Measurements from ENCODE around the gene CHMP3. TPM values are rescaled to one million over a fixed set of nuclear protein-coding genes. Genes with fewer than 3 reads are reported as not detected.
"Not testable (repeated sequence)": the region's sequence is repeated elsewhere in the genome, so short reads cannot be mapped to it uniquely, and the experiment has no call there.

The CHMP3 gene
- total and polyA plus RNA-seq, 8 donors: 25.7 to 87.6 (median 70.9) TPM

GRCh38 chr2:86500325-86501083 is 62.7 kb downstream of the CHMP3 start:
- intact Hi-C loops (cut with DNase I): no loop called here
- ATAC-seq (no peak), FAIRE-seq (no peak), DNase-seq (no peak)
- no peaks in the 10 kb centered on the region for H3K9me3 ChIP-seq
- no peaks in the 10 kb centered on the region for H3K4me1 ChIP-seq
- 98 to 100% methylated on average over 2 of the region's 2 CpGs for WGBS, 2 donors
- no peak overlapping the region for H3K4me3 ChIP-seq
- peaks cover 6 to 47% (median 12%) of the 10 kb centered on the region in 3 donors for H3K36me3 ChIP-seq
- no peak for TF ChIP-seq CTCF (IDR thresholded peaks at IDR 0.05)
- no peaks in the 10 kb centered on the region for H3K27me3 ChIP-seq
- H3K27ac ChIP-seq: no peak overlapping the region

GRCh38 chr2:86499326-86499725 is 63.9 kb downstream of the CHMP3 start:
- ATAC-seq (peak in 1 of 4 donors; percentile 16), FAIRE-seq (no peak)
- peaks cover 6 to 38% (median 12%) of the 10 kb centered on the region in 3 donors for H3K36me3 ChIP-seq

DNA sequence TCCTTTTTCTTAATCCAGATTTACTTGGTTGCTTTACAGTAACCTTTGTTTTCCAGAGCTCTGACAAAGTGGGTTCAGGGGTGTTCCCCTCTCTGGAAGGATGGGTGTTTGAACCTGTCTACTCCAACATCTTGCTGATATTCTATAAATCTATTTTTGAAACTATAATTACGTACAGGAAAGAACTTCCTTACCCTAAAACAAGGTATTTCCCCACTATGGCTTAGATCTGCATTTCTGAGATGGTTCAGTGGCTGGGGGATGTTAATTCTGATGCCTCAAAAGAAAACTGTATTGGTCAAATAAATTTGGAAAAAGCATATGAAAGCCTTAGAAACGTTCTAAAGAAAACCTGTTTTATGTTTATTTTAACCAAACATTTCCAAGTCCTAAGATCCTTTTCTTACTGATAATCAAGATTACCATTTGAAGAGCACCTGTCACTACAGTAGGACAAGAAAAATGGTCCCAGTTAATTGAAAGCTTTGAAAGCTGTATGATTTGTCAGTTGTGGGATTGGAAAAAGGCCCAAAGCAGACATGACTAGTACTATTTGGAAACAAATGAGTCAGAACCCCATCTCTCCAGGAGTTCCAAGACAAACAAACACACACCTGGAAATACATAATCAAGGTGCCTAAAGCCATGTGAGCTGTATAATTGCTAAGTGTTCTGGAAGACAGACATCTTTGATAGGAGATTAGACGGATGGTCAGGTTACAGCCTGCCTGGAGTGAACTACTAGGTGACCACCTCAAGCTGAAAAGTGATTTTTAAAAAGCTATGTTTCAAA is 64.6 kb downstream of the CHMP3 start:
- no peaks in the 10 kb centered on the region for H3K4me1 ChIP-seq
- no peaks in the 10 kb centered on the region for H3K9me3 ChIP-seq
- peaks cover 6 to 38% (median 12%) of the 10 kb centered on the region in 3 donors for H3K36me3 ChIP-seq
- H3K4me3 ChIP-seq: no peak overlapping the region
- peak in 3 of 4 donors; percentile 30 to 75 (median 40) for ATAC-seq
- FAIRE-seq: no peak
- no peak for TF ChIP-seq CTCF (IDR thresholded peaks at IDR 0.05)
- no peaks in the 10 kb centered on the region for H3K27me3 ChIP-seq
- 77% methylated on average over 3 of the region's 3 CpGs for WGBS, 2 donors
- no peak for DNase-seq
- intact Hi-C loops (cut with DNase I): no loop called here
- H3K27ac ChIP-seq: no peak overlapping the region

More at GRCh38 chr2:86499326-86499725, 63.9 kb downstream of the CHMP3 start:
- no peak for TF ChIP-seq CTCF (IDR thresholded peaks at IDR 0.05)
- WGBS, 2 donors: 97 to 100% methylated on average over 6 of the region's 6 CpGs
- Histone ChIP-seq H3K4me3 (no peak overlapping the region), H3K27me3 (no peaks in the 10 kb centered on the region), H3K4me1 (no peaks in the 10 kb centered on the region), H3K27ac (no peak overlapping the region), H3K9me3 (no peaks in the 10 kb centered on the region)
- intact Hi-C loops (cut with DNase I): no loop called here
- no peak for DNase-seq

DNA sequence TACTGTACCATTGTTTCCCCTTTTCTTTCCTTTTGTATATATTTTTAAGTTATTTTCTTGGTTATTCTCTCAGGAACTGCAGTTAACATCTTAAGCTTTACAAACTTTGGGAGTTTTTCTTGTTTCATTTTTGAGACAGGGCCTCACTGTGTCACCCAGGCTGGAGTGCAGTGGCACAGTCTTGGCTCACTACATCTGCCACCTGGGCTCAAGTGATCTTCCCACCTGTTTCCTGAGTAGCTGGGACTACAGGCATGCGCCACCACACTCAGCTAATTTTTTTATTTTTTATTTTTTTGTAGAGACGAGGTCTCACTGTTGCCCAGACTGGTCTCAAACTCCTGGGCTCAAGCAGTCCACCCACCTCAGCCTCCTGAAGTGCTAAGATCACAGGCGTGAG is 66.9 kb downstream of the CHMP3 start:
- WGBS, 2 donors: 90 to 95% methylated on average over 3 of the region's 3 CpGs
- intact Hi-C loops (cut with DNase I); FAIRE-seq; H3K27me3 ChIP-seq; ATAC-seq; H3K27ac ChIP-seq; H3K4me3 ChIP-seq; DNase-seq; H3K9me3 ChIP-seq: not testable (repeated sequence)
- Histone ChIP-seq H3K36me3 (peaks cover 6 to 46% (median 16%) of the 10 kb centered on the region in 3 donors), H3K4me1 (peaks cover 9 to 16% (median 12%) of the 10 kb centered on the region in 3 donors)

DNA sequence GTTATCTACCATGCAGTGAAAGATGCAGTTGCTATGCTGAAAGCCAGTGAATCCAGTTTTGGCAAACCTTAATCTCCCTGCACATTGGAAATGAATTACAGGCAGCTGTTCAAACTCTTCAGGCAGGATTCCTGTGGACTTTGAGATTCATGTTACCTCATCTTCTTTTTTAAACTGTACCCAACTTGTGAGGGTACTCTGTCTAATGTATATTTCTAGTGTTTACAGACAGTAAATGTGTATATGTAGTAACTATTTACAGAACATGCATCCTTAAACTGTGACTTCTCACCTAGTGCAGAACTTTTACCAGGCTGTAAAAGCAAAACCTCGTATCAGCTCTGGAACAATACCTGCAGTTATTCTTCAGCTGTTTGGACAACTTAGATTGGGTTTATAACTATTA is 71.2 kb downstream of the CHMP3 start:
- Histone ChIP-seq H3K4me1 (peaks cover 22 to 27% (median 26%) of the 10 kb centered on the region in 3 donors), H3K36me3 (peaks cover 5 to 46% (median 6%) of the 10 kb centered on the region in 3 donors), H3K9me3 (no peaks in the 10 kb centered on the region), H3K27me3 (no peaks in the 10 kb centered on the region), H3K27ac (no peak overlapping the region), H3K4me3 (no peak overlapping the region)
- ATAC-seq (peak in 3 of 4 donors; percentile 55 to 72 (median 60)), DNase-seq (no peak), FAIRE-seq (peak; percentile 60)
- TF ChIP-seq CTCF (IDR thresholded peaks at IDR 0.05): no peak
- intact Hi-C loops (cut with DNase I): no loop called here
- WGBS, 2 donors: 20 to 36% methylated on average over 1 of the region's 1 CpG
